Measurements from ENCODE around the gene CXorf58.

The CXorf58 gene

GRCh38 chrX:23907111-23907497 lies 702 bp upstream of the CXorf58 start:
- no peak for TF ChIP-seq CTCF (IDR thresholded peaks at IDR 0.05; ENCODE audit: low read depth, low read length, missing control alignments)
- Histone ChIP-seq H3K4me3 (ENCODE audit: low read depth, low read length) (peak overlapping the region; percentile 63), H3K27ac (peak overlapping the region; percentile 59), H3K27me3 (replicated peaks) (no peaks in the 10 kb centered on the region), H3K36me3 (replicated peaks) (no peaks in the 10 kb centered on the region)
- DNase-seq, result no peak
- in situ Hi-C loops (cut with HindIII; ENCODE audit: low pct_ligation_motif_present, low sequenced_read_pairs), result no loop called here

- in situ Hi-C loops (cut with HindIII; ENCODE audit: low pct_ligation_motif_present, low sequenced_read_pairs), result no loop called here
- Histone ChIP-seq H3K27me3 (replicated peaks) (no peaks in the 10 kb centered on the region), H3K36me3 (replicated peaks) (no peaks in the 10 kb centered on the region), H3K4me3 (ENCODE audit: low read depth, low read length) (peak overlapping the region; percentile 63), H3K27ac (peak overlapping the region; percentile 9)
- no peak for DNase-seq
- peak; percentile 55 for TF ChIP-seq CTCF (IDR thresholded peaks at IDR 0.05; ENCODE audit: low read depth, low read length, missing control alignments)
Measured at GRCh38 chrX:23908219-23909004, 606 bp downstream of the CXorf58 start.

GRCh38 chrX:23911126-23911835 lies 3.5 kb downstream of the CXorf58 start:
- no peak overlapping the region for H3K27ac ChIP-seq
- no peak for TF ChIP-seq CTCF (IDR thresholded peaks at IDR 0.05; ENCODE audit: low read depth, low read length, missing control alignments)
- no peak for DNase-seq
- H3K36me3 ChIP-seq (replicated peaks), result no peaks in the 10 kb centered on the region
- H3K27me3 ChIP-seq (replicated peaks), result no peaks in the 10 kb centered on the region
- in situ Hi-C loops (cut with HindIII; ENCODE audit: low pct_ligation_motif_present, low sequenced_read_pairs), result no loop called here
- no peak overlapping the region for H3K4me3 ChIP-seq (ENCODE audit: low read depth, low read length)

GRCh38 chrX:23919148-23919547 lies 11.3 kb downstream of the CXorf58 start:
- Histone ChIP-seq H3K27ac (no peak overlapping the region), H3K27me3 (replicated peaks) (no peaks in the 10 kb centered on the region), H3K36me3 (replicated peaks) (no peaks in the 10 kb centered on the region), H3K4me3 (ENCODE audit: low read depth, low read length) (no peak overlapping the region)
- no peak for DNase-seq
- in situ Hi-C loops (cut with HindIII; ENCODE audit: low pct_ligation_motif_present, low sequenced_read_pairs), result no loop called here
- TF ChIP-seq CTCF (IDR thresholded peaks at IDR 0.05; ENCODE audit: low read depth, low read length, missing control alignments), result no peak

- no peak overlapping the region for H3K4me3 ChIP-seq (ENCODE audit: low read depth, low read length)
- peak; percentile 29 for TF ChIP-seq CTCF (IDR thresholded peaks at IDR 0.05; ENCODE audit: low read depth, low read length, missing control alignments)
Measured at GRCh38 chrX:23919706-23920320, 12.0 kb downstream of the CXorf58 start.

More at GRCh38 chrX:23919706-23920320, 12.0 kb downstream of the CXorf58 start:
- Histone ChIP-seq H3K36me3 (replicated peaks) (no peaks in the 10 kb centered on the region), H3K27me3 (replicated peaks) (no peaks in the 10 kb centered on the region), H3K27ac (no peak overlapping the region)
- DNase-seq, result no peak
- in situ Hi-C loops (cut with HindIII; ENCODE audit: low pct_ligation_motif_present, low sequenced_read_pairs), result no loop called here
